IMR-90 (cell line): ENCODE measurements around the gene TIGD7. TPM values are rescaled to one million over a fixed set of nuclear protein-coding genes. Genes with fewer than 3 reads are reported as not detected.

Experiments used
- ATAC-seq: fragments of 200-7000 bp; cut with Tn5 transposase; 2 replicates; pipeline ENCODE4 v1.9.1; 2020; ENCODE audit warnings: low read depth, mild to moderate bottlenecking, moderate library complexity
- BruUV-seq: library from RNA; stranded (reverse); fragments of 400-500 nt; replicated peaks from 2 replicates; lab custom pipeline; 2021; lab: Mats Ljungman, UMichigan
- CTCF ChIA-PET: fragments of 300-600 bp; formaldehyde crosslinking; extraction: SDS; loops from one replicate; lab custom pipeline; 2021; ENCODE audit warnings: antibody characterized with exemption; lab: Yijun Ruan, JAX
- POLR2A ChIA-PET: fragments of 300-600 bp; sonication (Branson Sonifier 250); formaldehyde crosslinking; loops from one replicate; lab custom pipeline; 2022; ENCODE audit warnings: antibody characterized with exemption; ENCODE audit not compliant: unreplicated experiment; lab: Charles Lee
- DNase-seq: peaks from one replicate; pipeline ENCODE4 v3.0.0; 2013
- H2AFZ ChIP-seq: replicated peaks from 2 replicates; pipeline ENCODE3; 2013; ENCODE audit warnings: low read length, mild to moderate bottlenecking; ENCODE audit not compliant: poor library complexity
- H2AK5ac ChIP-seq: 2 replicates; pipeline ENCODE4 v1.6.1; 2013; ENCODE audit warnings: low read depth, low read length, inconsistent platforms
- H2AK9ac ChIP-seq: replicated peaks from 2 replicates; pipeline ENCODE3; 2013; ENCODE audit warnings: mild to moderate bottlenecking, low read depth, low read length, moderate library complexity; ENCODE audit not compliant: poor library complexity
- H2BK120ac ChIP-seq: 2 replicates; pipeline ENCODE4 v1.6.1; 2013; ENCODE audit warnings: low read depth, low read length, inconsistent platforms
- H2BK15ac ChIP-seq: 3 replicates; pipeline ENCODE4 v1.6.1; 2013; ENCODE audit warnings: low read depth, low read length, inconsistent platforms
- H2BK20ac ChIP-seq: 2 replicates; pipeline ENCODE4 v1.6.1; 2013; ENCODE audit warnings: low read depth, mild to moderate bottlenecking, inconsistent platforms, low read length, moderate library complexity
- H2BK5ac ChIP-seq: 2 replicates; pipeline ENCODE4 v1.6.1; 2013; ENCODE audit warnings: mild to moderate bottlenecking, low read depth, low read length, inconsistent platforms; ENCODE audit not compliant: poor library complexity, severe bottlenecking
- H3K14ac ChIP-seq: replicated peaks from 2 replicates; pipeline ENCODE4 v1.6.1; 2013; ENCODE audit warnings: low read depth, low read length, inconsistent platforms
- H3K18ac ChIP-seq: 2 replicates; pipeline ENCODE4 v1.6.1; 2013; ENCODE audit warnings: low read depth, low read length, control low read depth
- H3K23ac ChIP-seq: 2 replicates; pipeline ENCODE4 v1.6.1; 2013; ENCODE audit warnings: low read depth, low read length, inconsistent platforms
- H3K27ac ChIP-seq: 2 replicates; pipeline ENCODE4 v1.5.1; 2013; ENCODE audit warnings: mild to moderate bottlenecking, control low read depth, low read length; ENCODE audit not compliant: insufficient read depth
- H3K27me3 ChIP-seq: 2 replicates; pipeline ENCODE4 v1.6.1; 2013; ENCODE audit warnings: low read length; ENCODE audit not compliant: control insufficient read depth, insufficient read depth
- H3K36me3 ChIP-seq: 2 replicates; pipeline ENCODE4 v1.6.1; 2013; ENCODE audit warnings: low read length, mixed read lengths; ENCODE audit not compliant: control insufficient read depth, insufficient read depth
- H3K4ac ChIP-seq: 2 replicates; pipeline ENCODE4 v1.6.1; 2013; ENCODE audit warnings: low read depth, low read length, inconsistent platforms
- H3K4me1 ChIP-seq: 2 replicates; pipeline ENCODE4 v1.6.1; 2013; ENCODE audit warnings: low read length, mixed read lengths; ENCODE audit not compliant: control insufficient read depth, insufficient read depth
- H3K4me2 ChIP-seq: 2 replicates; pipeline ENCODE4 v1.6.1; 2013; ENCODE audit warnings: low read depth, mild to moderate bottlenecking, control low read depth, low read length, moderate library complexity
- H3K4me3 ChIP-seq: 2 replicates; pipeline ENCODE4 v1.5.1; 2013; ENCODE audit warnings: low read depth, mild to moderate bottlenecking, control low read depth, low read length, moderate library complexity; ENCODE audit not compliant: insufficient read depth
- H3K56ac ChIP-seq: 2 replicates; pipeline ENCODE4 v1.6.1; 2013; ENCODE audit warnings: low read length, inconsistent platforms; ENCODE audit not compliant: insufficient read depth; ENCODE audit errors: extremely low read depth
- H3K79me1 ChIP-seq, 2 experiments: 2 replicates each; pipeline ENCODE4 v1.6.1; 2013; ENCODE audit warnings: low read length in 2 of 2, inconsistent platforms in 1 of 2, low read depth in 1 of 2
- H3K9ac ChIP-seq: 2 replicates; pipeline ENCODE4 v1.6.1; 2013; ENCODE audit warnings: low read depth, low read length, control low read depth
- H3K9me1 ChIP-seq: 2 replicates; pipeline ENCODE4 v1.6.1; 2013; ENCODE audit warnings: low read length, inconsistent platforms; ENCODE audit not compliant: insufficient read depth
- H3K9me3 ChIP-seq: 2 replicates; pipeline ENCODE4 v1.6.1; 2013; ENCODE audit warnings: low read length; ENCODE audit not compliant: control insufficient read depth, insufficient read depth
- H4K20me1 ChIP-seq: 2 replicates; pipeline ENCODE4 v1.6.1; 2013; ENCODE audit warnings: low read length, inconsistent platforms; ENCODE audit not compliant: insufficient read depth
- H4K5ac ChIP-seq: 2 replicates; pipeline ENCODE4 v1.6.1; 2013; ENCODE audit warnings: mild to moderate bottlenecking, low read depth, low read length, control low read depth
- H4K8ac ChIP-seq, 2 experiments: 2 replicates each; pipeline ENCODE4 v1.6.1; 2013; ENCODE audit warnings: low read depth in 2 of 2, low read length in 2 of 2, control low read depth in 1 of 2, inconsistent platforms in 1 of 2
- H4K91ac ChIP-seq: 2 replicates; pipeline ENCODE4 v1.6.1; 2013; ENCODE audit warnings: low read depth, low read length, inconsistent platforms; ENCODE audit not compliant: insufficient read depth
- BHLHE40 ChIP-seq: fragments of 150-350 bp; IDR thresholded peaks from 2 replicates; pipeline ENCODE4 v1.6.1; 2016; ENCODE audit warnings: mild to moderate bottlenecking, low read depth, low read length
- CEBPB ChIP-seq: IDR thresholded peaks from 2 replicates; pipeline ENCODE4 v1.6.1; 2012; ENCODE audit warnings: low read depth, low read length, improper control_type of control experiment
- CHD1 ChIP-seq: IDR thresholded peaks from 2 replicates; pipeline ENCODE4 v1.6.1; 2012; ENCODE audit warnings: low read depth, low read length, improper control_type of control experiment
- CTCF ChIP-seq: conservative IDR thresholded peaks from 2 replicates; pipeline ENCODE4 v1.5.1; 2012; ENCODE audit warnings: mild to moderate bottlenecking, low read depth, low read length, improper control_type of control experiment
- MAFK ChIP-seq: IDR thresholded peaks from 2 replicates; pipeline ENCODE4 v1.6.1; 2012; ENCODE audit warnings: low read depth, low read length, improper control_type of control experiment
- MAZ ChIP-seq: IDR thresholded peaks from 2 replicates; pipeline ENCODE4 v1.6.1; 2012; ENCODE audit warnings: low read depth, mild to moderate bottlenecking, low read length, improper control_type of control experiment, moderate library complexity, borderline replicate concordance
- NFE2L2 ChIP-seq: fragments of 150-350 bp; IDR thresholded peaks from 2 replicates; pipeline ENCODE4 v1.6.1; 2016; ENCODE audit warnings: low read depth, mild to moderate bottlenecking, low read length
- POLR2A ChIP-seq: IDR thresholded peaks from 2 replicates; pipeline ENCODE4 v1.6.1; 2012; ENCODE audit warnings: mild to moderate bottlenecking, low read depth, low read length
- RCOR1 ChIP-seq: IDR thresholded peaks from 2 replicates; pipeline ENCODE4 v1.6.1; 2012; ENCODE audit warnings: mild to moderate bottlenecking, low read length, improper control_type of control experiment; ENCODE audit not compliant: insufficient replicate concordance
- RFX5 ChIP-seq: IDR thresholded peaks from 2 replicates; pipeline ENCODE4 v1.8.0; 2012; ENCODE audit warnings: low read depth, mild to moderate bottlenecking, low read length, moderate library complexity
- SMC3 ChIP-seq: fragments of 150-350 bp; IDR thresholded peaks from 2 replicates; pipeline ENCODE4 v1.6.1; 2016; ENCODE audit warnings: low read depth, mild to moderate bottlenecking, antibody characterized with exemption, low read length, moderate library complexity
- USF2 ChIP-seq: fragments of 150-350 bp; IDR thresholded peaks from 2 replicates; pipeline ENCODE4 v1.6.1; 2017; ENCODE audit warnings: mild to moderate bottlenecking, antibody characterized with exemption, low read length, low read depth
- WGBS, 2 experiments: methylation state at CpG; one replicate each; pipeline versions ENCODE4 v1.1.5 to v1.1.7; 2013; ENCODE audit warnings: missing lambda C conversion rate in 2 of 2; ENCODE audit not compliant: insufficient read length in 1 of 2; ENCODE audit errors: extremely low coverage in 2 of 2; 5-methylcytosine and 5-hydroxymethylcytosine counted together
- dilution Hi-C: fragments of 300-500 bp; cut with HindIII; formaldehyde crosslinking; loops from one replicate; pipeline ENCODE4 v1.14.3; 2018; ENCODE audit warnings: low sequenced_read_pairs; ENCODE audit not compliant: unreplicated experiment
- in situ Hi-C: fragments of 300-500 bp; cut with MboI; formaldehyde crosslinking; loops from 3 replicates; pipeline ENCODE4 v1.14.3; 2019; ENCODE audit warnings: low sequenced_read_pairs, inconsistent platforms, mixed read lengths
- intact Hi-C: fragments of 100-400 bp; cut with micrococcal nuclease; formaldehyde crosslinking; loops from 2 replicates; pipeline ENCODE4 v1.10.0; 2022
- polyA plus RNA-seq, 3 experiments: library from polyadenylated mRNA; depleted of rRNA; stranded (reverse); fragments of >200 nt; gene quantifications; 2 replicates each; pipeline ENCODE4 v1.2.3, GENCODE V29; 2012; ENCODE audit warnings: low replicate concordance in 1 of 3
- total RNA-seq: library from RNA; depleted of rRNA; stranded (reverse); fragments of >200 nt; gene quantifications from 2 replicates; pipeline ENCODE4 v1.2.3, GENCODE V29; 2012

TIGD7 gene
- total and polyA plus RNA-seq, 2 of the 4 experiments (the other 2 are of a cell fraction) = 2.5 to 2.7 TPM

- Histone ChIP-seq H3K4me1 (peaks cover under 1% of the 10 kb centered on the region; the same call in 1 of the 2 replicates), H3K4me3 (no peak overlapping the region), H2BK20ac (no peak overlapping the region), H4K20me1 (peaks cover 13% of the 10 kb centered on the region), H4K5ac (no peak overlapping the region), H3K9me3 (peaks cover 63% of the 10 kb centered on the region), H2AK9ac (no peak overlapping the region), H3K14ac (no peak overlapping the region), H2BK15ac (no peak overlapping the region), H2BK120ac (no peak overlapping the region), H3K79me1 (peaks cover 49 to 76% of the 10 kb centered on the region in 2 experiments), H3K9ac (no peak overlapping the region), H2BK5ac (no peak overlapping the region), H3K4ac (no peak overlapping the region), H4K8ac (no peak overlapping the region), H3K27me3 (no peaks in the 10 kb centered on the region), H3K27ac (no peak overlapping the region), H3K23ac (no peak overlapping the region), H3K36me3 (peaks cover 63% of the 10 kb centered on the region), H2AFZ (no peak overlapping the region), H2AK5ac (no peak overlapping the region), H3K4me2 (no peak overlapping the region), H3K56ac (no peak overlapping the region), H3K18ac (no peak overlapping the region), H3K9me1 (no peaks in the 10 kb centered on the region), H4K91ac (no peak overlapping the region)
- ATAC-seq (no peak), DNase-seq (no peak)
- ChIA-PET POLR2A (no interaction called here), CTCF (no interaction called here)
- dilution Hi-C loops (no loop called here), in situ Hi-C loops (no loop called here), intact Hi-C loops (loop anchor here (10.0 kb wide), 1 partner anchor 215 kb away; the partner anchor contains the start of gene CLUAP1)
- TF ChIP-seq BHLHE40 (no peak), RCOR1 (no peak), POLR2A (no peak), CHD1 (no peak), NFE2L2 (no peak), SMC3 (no peak), CEBPB (no peak), MAZ (no peak), RFX5 (no peak), CTCF (no peak), MAFK (no peak), USF2 (no peak)
- no TSS peak for BruUV-seq
- no CpG with 5 or more reads among the region's 16 CpGs for WGBS, 2 experiments
Measured at GRCh38 chr16:3289998-3290673, 15.1 kb downstream of the TIGD7 start.
